ENCODE data around the gene IFNL1. TPM values are rescaled to one million over a fixed set of nuclear protein-coding genes. Genes with fewer than 3 reads are reported as not detected.

IFNL1 gene
- total RNA-seq, 4 donors from 2014 or later = not detected

GRCh38 chr19:39251081-39251480, 45.1 kb upstream of the IFNL1 start:
- no peak for DNase-seq
- no peak overlapping the region for H3K4me3 ChIP-seq (replicated peaks in 1 of 3)
- H3K27ac ChIP-seq = no peak overlapping the region
- no peaks in the 10 kb centered on the region for H3K27me3 ChIP-seq
- TF ChIP-seq CTCF (IDR thresholded peaks at IDR 0.05) (no peak), POLR2A (IDR thresholded peaks at IDR 0.05) (no peak)
- WGBS, 2 donors = 88 to 91% methylated on average over 5 of the region's 5 CpGs
- H3K9me3 ChIP-seq = no peaks in the 10 kb centered on the region
- no peaks in the 10 kb centered on the region for H3K36me3 ChIP-seq
- intact Hi-C loops (cut with DNase I) = no loop called here
- H3K4me1 ChIP-seq = peaks cover 9 to 10% of the 10 kb centered on the region in 2 donors

- DNase-seq = no peak
- intact Hi-C loops (cut with DNase I) = no loop called here
- H3K4me3 ChIP-seq (replicated peaks in 1 of 3) = no peak overlapping the region
- H3K4me1 ChIP-seq = peaks cover 9 to 10% of the 10 kb centered on the region in 2 donors
- 73 to 81% methylated on average over 3 of the region's 3 CpGs for WGBS, 2 donors
- H3K27ac ChIP-seq = no peak overlapping the region
- no peaks in the 10 kb centered on the region for H3K36me3 ChIP-seq
- TF ChIP-seq CTCF (IDR thresholded peaks at IDR 0.05) (no peak), POLR2A (IDR thresholded peaks at IDR 0.05) (no peak)
- no peaks in the 10 kb centered on the region for H3K27me3 ChIP-seq
- no peaks in the 10 kb centered on the region for H3K9me3 ChIP-seq
Measured at GRCh38 chr19:39251846-39252245, 44.4 kb upstream of the IFNL1 start.

- DNase-seq = no peak
- intact Hi-C loops (cut with DNase I) = no loop called here
- WGBS, 2 donors = 68 to 75% methylated on average over 3 of the region's 3 CpGs
- Histone ChIP-seq H3K36me3 (no peaks in the 10 kb centered on the region), H3K4me3 (replicated peaks in 1 of 3) (no peak overlapping the region), H3K9me3 (no peaks in the 10 kb centered on the region), H3K27me3 (no peaks in the 10 kb centered on the region), H3K27ac (no peak overlapping the region), H3K4me1 (peaks cover 5% of the 10 kb centered on the region in 2 donors)
- TF ChIP-seq CTCF (IDR thresholded peaks at IDR 0.05) (no peak), POLR2A (IDR thresholded peaks at IDR 0.05) (no peak)
Measured at GRCh38 chr19:39252458-39252857, 43.7 kb upstream of the IFNL1 start.

- no peaks in the 10 kb centered on the region for H3K36me3 ChIP-seq
- no peaks in the 10 kb centered on the region for H3K4me1 ChIP-seq
- no peak overlapping the region for H3K4me3 ChIP-seq (replicated peaks in 1 of 3)
- intact Hi-C loops (cut with DNase I) = no loop called here
- no peaks in the 10 kb centered on the region for H3K27me3 ChIP-seq
- WGBS, 2 donors = 78 to 79% methylated on average over 8 of the region's 8 CpGs
- DNase-seq = no peak
- TF ChIP-seq POLR2A (IDR thresholded peaks at IDR 0.05) (no peak), CTCF (IDR thresholded peaks at IDR 0.05) (no peak)
- H3K27ac ChIP-seq = no peak overlapping the region
- H3K9me3 ChIP-seq = no peaks in the 10 kb centered on the region
Measured at GRCh38 chr19:39253374-39254149, 42.6 kb upstream of the IFNL1 start.

- Histone ChIP-seq H3K4me1 (no peaks in the 10 kb centered on the region), H3K36me3 (no peaks in the 10 kb centered on the region), H3K9me3 (no peaks in the 10 kb centered on the region), H3K27ac (no peak overlapping the region), H3K4me3 (replicated peaks in 1 of 3) (no peak overlapping the region), H3K27me3 (no peaks in the 10 kb centered on the region)
- no peak for TF ChIP-seq CTCF (IDR thresholded peaks at IDR 0.05)
- TF ChIP-seq POLR2A (IDR thresholded peaks at IDR 0.05) = no peak
- intact Hi-C loops (cut with DNase I) = no loop called here
- DNase-seq = no peak
- 85 to 88% methylated on average over 21 to 27 of the region's 29 CpGs for WGBS, 2 donors
Measured at GRCh38 chr19:39254531-39255345, 41.5 kb upstream of the IFNL1 start.

All from thyroid gland (tissue), 4 donors.